IMR-90 (cell line): ENCODE results near the gene WDR74. TPM values are rescaled to one million over a fixed set of nuclear protein-coding genes. Genes with fewer than 3 reads are reported as not detected.

Source experiments
- ATAC-seq: fragments of 200-7000 bp; cut with Tn5 transposase; 2 replicates; pipeline ENCODE4 v1.9.1; 2020; ENCODE audit warnings: low read depth, mild to moderate bottlenecking, moderate library complexity
- BruUV-seq: library from RNA; stranded (reverse); fragments of 400-500 nt; replicated peaks from 2 replicates; lab custom pipeline; 2021; lab: Mats Ljungman, UMichigan
- CTCF ChIA-PET: fragments of 300-600 bp; formaldehyde crosslinking; extraction: SDS; loops from one replicate; lab custom pipeline; 2021; ENCODE audit warnings: antibody characterized with exemption; lab: Yijun Ruan, JAX
- POLR2A ChIA-PET: fragments of 300-600 bp; sonication (Branson Sonifier 250); formaldehyde crosslinking; loops from one replicate; lab custom pipeline; 2022; ENCODE audit warnings: antibody characterized with exemption; ENCODE audit not compliant: unreplicated experiment; lab: Charles Lee
- DNase-seq: peaks from one replicate; pipeline ENCODE4 v3.0.0; 2013
- H2AFZ ChIP-seq: replicated peaks from 2 replicates; pipeline ENCODE3; 2013; ENCODE audit warnings: low read length, mild to moderate bottlenecking; ENCODE audit not compliant: poor library complexity
- H2AK5ac ChIP-seq: 2 replicates; pipeline ENCODE4 v1.6.1; 2013; ENCODE audit warnings: low read depth, low read length, inconsistent platforms
- H2AK9ac ChIP-seq: replicated peaks from 2 replicates; pipeline ENCODE3; 2013; ENCODE audit warnings: mild to moderate bottlenecking, low read depth, low read length, moderate library complexity; ENCODE audit not compliant: poor library complexity
- H2BK120ac ChIP-seq: 2 replicates; pipeline ENCODE4 v1.6.1; 2013; ENCODE audit warnings: low read depth, low read length, inconsistent platforms
- H2BK15ac ChIP-seq: 3 replicates; pipeline ENCODE4 v1.6.1; 2013; ENCODE audit warnings: low read depth, low read length, inconsistent platforms
- H2BK20ac ChIP-seq: 2 replicates; pipeline ENCODE4 v1.6.1; 2013; ENCODE audit warnings: low read depth, mild to moderate bottlenecking, inconsistent platforms, low read length, moderate library complexity
- H2BK5ac ChIP-seq: 2 replicates; pipeline ENCODE4 v1.6.1; 2013; ENCODE audit warnings: mild to moderate bottlenecking, low read depth, low read length, inconsistent platforms; ENCODE audit not compliant: poor library complexity, severe bottlenecking
- H3K14ac ChIP-seq: replicated peaks from 2 replicates; pipeline ENCODE4 v1.6.1; 2013; ENCODE audit warnings: low read depth, low read length, inconsistent platforms
- H3K18ac ChIP-seq: 2 replicates; pipeline ENCODE4 v1.6.1; 2013; ENCODE audit warnings: low read depth, low read length, control low read depth
- H3K23ac ChIP-seq: 2 replicates; pipeline ENCODE4 v1.6.1; 2013; ENCODE audit warnings: low read depth, low read length, inconsistent platforms
- H3K27ac ChIP-seq: 2 replicates; pipeline ENCODE4 v1.5.1; 2013; ENCODE audit warnings: mild to moderate bottlenecking, control low read depth, low read length; ENCODE audit not compliant: insufficient read depth
- H3K27me3 ChIP-seq: 2 replicates; pipeline ENCODE4 v1.6.1; 2013; ENCODE audit warnings: low read length; ENCODE audit not compliant: control insufficient read depth, insufficient read depth
- H3K36me3 ChIP-seq: 2 replicates; pipeline ENCODE4 v1.6.1; 2013; ENCODE audit warnings: low read length, mixed read lengths; ENCODE audit not compliant: control insufficient read depth, insufficient read depth
- H3K4ac ChIP-seq: 2 replicates; pipeline ENCODE4 v1.6.1; 2013; ENCODE audit warnings: low read depth, low read length, inconsistent platforms
- H3K4me1 ChIP-seq: 2 replicates; pipeline ENCODE4 v1.6.1; 2013; ENCODE audit warnings: low read length, mixed read lengths; ENCODE audit not compliant: control insufficient read depth, insufficient read depth
- H3K4me2 ChIP-seq: 2 replicates; pipeline ENCODE4 v1.6.1; 2013; ENCODE audit warnings: low read depth, mild to moderate bottlenecking, control low read depth, low read length, moderate library complexity
- H3K4me3 ChIP-seq: 2 replicates; pipeline ENCODE4 v1.5.1; 2013; ENCODE audit warnings: low read depth, mild to moderate bottlenecking, control low read depth, low read length, moderate library complexity; ENCODE audit not compliant: insufficient read depth
- H3K56ac ChIP-seq: 2 replicates; pipeline ENCODE4 v1.6.1; 2013; ENCODE audit warnings: low read length, inconsistent platforms; ENCODE audit not compliant: insufficient read depth; ENCODE audit errors: extremely low read depth
- H3K79me1 ChIP-seq, 2 experiments: 2 replicates each; pipeline ENCODE4 v1.6.1; 2013; ENCODE audit warnings: low read length in 2 of 2, inconsistent platforms in 1 of 2, low read depth in 1 of 2
- H3K9ac ChIP-seq: 2 replicates; pipeline ENCODE4 v1.6.1; 2013; ENCODE audit warnings: low read depth, low read length, control low read depth
- H3K9me1 ChIP-seq: 2 replicates; pipeline ENCODE4 v1.6.1; 2013; ENCODE audit warnings: low read length, inconsistent platforms; ENCODE audit not compliant: insufficient read depth
- H3K9me3 ChIP-seq: 2 replicates; pipeline ENCODE4 v1.6.1; 2013; ENCODE audit warnings: low read length; ENCODE audit not compliant: control insufficient read depth, insufficient read depth
- H4K20me1 ChIP-seq: 2 replicates; pipeline ENCODE4 v1.6.1; 2013; ENCODE audit warnings: low read length, inconsistent platforms; ENCODE audit not compliant: insufficient read depth
- H4K5ac ChIP-seq: 2 replicates; pipeline ENCODE4 v1.6.1; 2013; ENCODE audit warnings: mild to moderate bottlenecking, low read depth, low read length, control low read depth
- H4K8ac ChIP-seq, 2 experiments: 2 replicates each; pipeline ENCODE4 v1.6.1; 2013; ENCODE audit warnings: low read depth in 2 of 2, low read length in 2 of 2, control low read depth in 1 of 2, inconsistent platforms in 1 of 2
- H4K91ac ChIP-seq: 2 replicates; pipeline ENCODE4 v1.6.1; 2013; ENCODE audit warnings: low read depth, low read length, inconsistent platforms; ENCODE audit not compliant: insufficient read depth
- CHD1 ChIP-seq: IDR thresholded peaks from 2 replicates; pipeline ENCODE4 v1.6.1; 2012; ENCODE audit warnings: low read depth, low read length, improper control_type of control experiment
- MAZ ChIP-seq: IDR thresholded peaks from 2 replicates; pipeline ENCODE4 v1.6.1; 2012; ENCODE audit warnings: low read depth, mild to moderate bottlenecking, low read length, improper control_type of control experiment, moderate library complexity, borderline replicate concordance
- POLR2A ChIP-seq: IDR thresholded peaks from 2 replicates; pipeline ENCODE4 v1.6.1; 2012; ENCODE audit warnings: mild to moderate bottlenecking, low read depth, low read length
- RFX5 ChIP-seq: IDR thresholded peaks from 2 replicates; pipeline ENCODE4 v1.8.0; 2012; ENCODE audit warnings: low read depth, mild to moderate bottlenecking, low read length, moderate library complexity
- WGBS, 2 experiments: methylation state at CpG; one replicate each; pipeline versions ENCODE4 v1.1.5 to v1.1.7; 2013; ENCODE audit warnings: missing lambda C conversion rate in 2 of 2; ENCODE audit not compliant: insufficient read length in 1 of 2; ENCODE audit errors: extremely low coverage in 2 of 2; 5-methylcytosine and 5-hydroxymethylcytosine counted together
- dilution Hi-C: fragments of 300-500 bp; cut with HindIII; formaldehyde crosslinking; loops from one replicate; pipeline ENCODE4 v1.14.3; 2018; ENCODE audit warnings: low sequenced_read_pairs; ENCODE audit not compliant: unreplicated experiment
- in situ Hi-C: fragments of 300-500 bp; cut with MboI; formaldehyde crosslinking; loops from 3 replicates; pipeline ENCODE4 v1.14.3; 2019; ENCODE audit warnings: low sequenced_read_pairs, inconsistent platforms, mixed read lengths
- intact Hi-C: fragments of 100-400 bp; cut with micrococcal nuclease; formaldehyde crosslinking; loops from 2 replicates; pipeline ENCODE4 v1.10.0; 2022
- polyA plus RNA-seq, 3 experiments: library from polyadenylated mRNA; depleted of rRNA; stranded (reverse); fragments of >200 nt; gene quantifications; 2 replicates each; pipeline ENCODE4 v1.2.3, GENCODE V29; 2012; ENCODE audit warnings: low replicate concordance in 1 of 3
- total RNA-seq: library from RNA; depleted of rRNA; stranded (reverse); fragments of >200 nt; gene quantifications from 2 replicates; pipeline ENCODE4 v1.2.3, GENCODE V29; 2012

Gene WDR74
- total and polyA plus RNA-seq, 2 of the 4 experiments (the other 2 are of a cell fraction), result 38.4 to 44.3 TPM

GRCh38 chr11:62854825-62855570 is 15.6 kb upstream of the WDR74 start:
- Histone ChIP-seq H3K18ac (no peak overlapping the region; the same call in 1 of the 2 replicates), H3K36me3 (peaks cover 30% of the 10 kb centered on the region)
- DNase-seq, result no peak

More at GRCh38 chr11:62854825-62855570, 15.6 kb upstream of the WDR74 start:
- Histone ChIP-seq H2BK15ac (no peak overlapping the region), H3K9me3 (no peaks in the 10 kb centered on the region), H4K8ac (peak overlapping the region; percentile 69 to 87), H3K27me3 (no peaks in the 10 kb centered on the region), H3K27ac (peak overlapping the region; percentile 89), H2BK5ac (peak overlapping the region; percentile 83), H3K4me3 (peak overlapping the region; percentile 72), H3K9ac (peak overlapping the region; percentile 97), H2AK5ac (peak overlapping the region; percentile 99), H3K4ac (peak overlapping the region; percentile 99), H3K56ac (peak overlapping the region; percentile 95), H3K4me1 (peaks cover 2% of the 10 kb centered on the region; the same call in 1 of the 2 replicates), H3K14ac (peak overlapping the region; percentile 100), H3K4me2 (peak overlapping the region; percentile 83), H2BK120ac (no peak overlapping the region), H3K23ac (peak overlapping the region; percentile 97), H4K20me1 (peaks cover 42% of the 10 kb centered on the region), H3K79me1 (peaks cover 20 to 50% of the 10 kb centered on the region in 2 experiments), H4K5ac (peak overlapping the region; percentile 50; the same call in 1 of the 2 replicates), H3K9me1 (0 out of 2 replicates have a peak, but pooled peaks cover 4% of the 10 kb centered on the region), H4K91ac (peak overlapping the region; percentile 95), H2BK20ac (no peak overlapping the region), H2AK9ac (peak overlapping the region; percentile 96), H2AFZ (no peak overlapping the region)
- intact Hi-C loops (no loop called here), in situ Hi-C loops (loop anchor here (25.0 kb wide), 1 partner anchor 468 kb away; no protein-coding TSS in a partner anchor), dilution Hi-C loops (no loop called here)
- 2% methylated on average over 13 of the region's 15 CpGs; no CpG with 5 or more reads in 1 of the 2 experiments for WGBS, 2 experiments
- TSS peak; percentile 77 for BruUV-seq
- TF ChIP-seq MAZ, result no peak
- TF ChIP-seq RFX5, result no peak
- no peak for TF ChIP-seq POLR2A
- TF ChIP-seq CHD1, result no peak
- ChIA-PET CTCF (interaction anchor here (0.8 to 1.9 kb wide), 2 partner anchors 12 to 26 kb away, joined by 3 to 6 read pairs; partner anchors contain the start of gene SLC3A2), POLR2A (interaction anchor here (0.5 to 2.5 kb wide), 5 partner anchors 14 to 128 kb away, joined by 3 to 14 read pairs (median 4); partner anchors contain the start of genes HNRNPUL2 and ZBTB3)
- ATAC-seq, result no peak
